Cardiac muscle cell (in vitro differentiated cells and primary cell): Measurements from ENCODE around the gene BAHD1. TPM values are rescaled to one million over a fixed set of nuclear protein-coding genes. Genes with fewer than 3 reads are reported as not detected.

Experiments
- DNase-seq, 2 donors: peaks; one replicate each; pipeline versions ENCODE4 v3.0.0 to v3.0.0-alpha.2; 2010 to 2017; ENCODE audit warnings: low read depth in 1 of 2, low spot score in 1 of 2
- H3K27ac ChIP-seq: fragments of 200-600 bp; sonication (generic); 2 replicates; pipeline ENCODE4 v1.5.1; 2016
- H3K27me3 ChIP-seq: fragments of 200-600 bp; sonication (generic); 2 replicates; pipeline ENCODE4 v1.6.0; 2016; ENCODE audit warnings: control low read depth
- H3K36me3 ChIP-seq: fragments of 200-600 bp; sonication (generic); 2 replicates; pipeline ENCODE4 v1.5.1; 2016; ENCODE audit warnings: control low read depth
- H3K4me1 ChIP-seq: fragments of 200-600 bp; sonication (generic); 2 replicates; pipeline ENCODE4 v1.8.1; 2017; ENCODE audit warnings: low read depth, mild to moderate bottlenecking, mixed run types
- H3K4me3 ChIP-seq: fragments of 200-600 bp; sonication (generic); 2 replicates; pipeline ENCODE4 v1.5.1; 2016; ENCODE audit warnings: mild to moderate bottlenecking
- H3K9me3 ChIP-seq: fragments of 200-600 bp; sonication (generic); 2 replicates; pipeline ENCODE4 v1.5.1; 2017; ENCODE audit warnings: low read depth, mild to moderate bottlenecking, control low read depth
- polyA plus RNA-seq: library from polyadenylated mRNA; unstranded; fragments of >200 nt; fragmentation: Nextera tagmentation; extraction: Ambion mirVana; gene quantifications from 2 replicates; pipeline ENCODE4 v1.2.1, GENCODE V29; 2016
- total RNA-seq: library from RNA; depleted of rRNA; stranded (reverse); fragments of >200 nt; gene quantifications from 2 replicates; pipeline ENCODE4 v1.2.3, GENCODE V29; 2016
- TF ChIP-seq, protein P1 (sequence below): IDR thresholded peaks from 2 replicates; pipeline ENCODE4 v1.5.1; 2012; ENCODE audit warnings: low read depth, mild to moderate bottlenecking, low read length

Gene BAHD1
- total and polyA plus RNA-seq, 2 experiments from 2014 or later: 15.7 to 29.3 TPM

DNA sequence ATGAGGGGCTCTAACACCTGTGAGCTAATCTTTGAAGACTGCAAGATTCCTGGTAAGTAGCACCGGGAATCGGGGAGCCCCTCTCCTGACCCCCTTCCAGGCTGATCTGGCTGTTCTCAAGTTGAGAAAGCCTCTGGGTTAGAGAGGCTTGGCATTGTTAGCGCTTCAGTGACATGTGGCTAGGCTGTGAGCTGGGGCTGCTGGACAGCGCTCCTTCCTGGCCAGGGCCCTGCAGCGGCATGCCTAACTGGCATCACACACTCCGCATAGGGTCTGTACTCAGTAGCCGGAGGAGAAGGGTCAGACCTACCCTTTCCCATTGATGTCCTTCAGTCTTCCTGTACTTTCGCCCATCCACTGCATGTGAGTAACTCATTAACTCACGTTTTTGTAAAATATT lies 27.7 kb upstream of the BAHD1 start:
- DNase-seq: no peak
- peaks cover 11% of the 10 kb centered on the region for H3K4me1 ChIP-seq
- TF ChIP-seq, protein P1, sequence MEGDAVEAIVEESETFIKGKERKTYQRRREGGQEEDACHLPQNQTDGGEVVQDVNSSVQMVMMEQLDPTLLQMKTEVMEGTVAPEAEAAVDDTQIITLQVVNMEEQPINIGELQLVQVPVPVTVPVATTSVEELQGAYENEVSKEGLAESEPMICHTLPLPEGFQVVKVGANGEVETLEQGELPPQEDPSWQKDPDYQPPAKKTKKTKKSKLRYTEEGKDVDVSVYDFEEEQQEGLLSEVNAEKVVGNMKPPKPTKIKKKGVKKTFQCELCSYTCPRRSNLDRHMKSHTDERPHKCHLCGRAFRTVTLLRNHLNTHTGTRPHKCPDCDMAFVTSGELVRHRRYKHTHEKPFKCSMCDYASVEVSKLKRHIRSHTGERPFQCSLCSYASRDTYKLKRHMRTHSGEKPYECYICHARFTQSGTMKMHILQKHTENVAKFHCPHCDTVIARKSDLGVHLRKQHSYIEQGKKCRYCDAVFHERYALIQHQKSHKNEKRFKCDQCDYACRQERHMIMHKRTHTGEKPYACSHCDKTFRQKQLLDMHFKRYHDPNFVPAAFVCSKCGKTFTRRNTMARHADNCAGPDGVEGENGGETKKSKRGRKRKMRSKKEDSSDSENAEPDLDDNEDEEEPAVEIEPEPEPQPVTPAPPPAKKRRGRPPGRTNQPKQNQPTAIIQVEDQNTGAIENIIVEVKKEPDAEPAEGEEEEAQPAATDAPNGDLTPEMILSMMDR: no peak
- no peak overlapping the region for H3K4me3 ChIP-seq
- H3K27me3 ChIP-seq: no peaks in the 10 kb centered on the region
- no peaks in the 10 kb centered on the region for H3K9me3 ChIP-seq
- peaks cover 40% of the 10 kb centered on the region for H3K36me3 ChIP-seq
- no peak overlapping the region for H3K27ac ChIP-seq

DNA sequence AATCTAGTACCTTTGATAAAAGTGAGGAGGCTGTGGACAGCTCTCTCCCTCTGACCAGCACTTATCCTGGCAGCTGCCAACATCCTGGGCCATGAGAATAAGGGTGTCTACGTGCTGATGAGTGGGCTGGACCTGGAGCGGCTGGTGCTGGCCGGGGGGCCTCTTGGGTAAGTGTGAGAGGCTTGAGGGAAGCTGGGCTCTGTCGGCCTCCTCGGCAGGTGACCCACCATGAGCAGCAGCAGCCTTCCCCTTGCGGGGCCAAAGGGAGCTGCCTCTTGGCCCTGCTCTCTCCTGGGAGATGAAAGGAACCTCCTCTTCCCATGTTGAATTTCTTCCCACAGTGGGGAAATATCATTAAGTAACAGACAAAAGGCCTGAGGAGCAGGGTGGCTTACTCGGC lies 25.9 kb upstream of the BAHD1 start:
- peak in 1 of 2 donors; percentile 48 for DNase-seq
- TF ChIP-seq, protein P1: no peak
- Histone ChIP-seq H3K4me1 (peaks cover 11% of the 10 kb centered on the region), H3K9me3 (no peaks in the 10 kb centered on the region), H3K36me3 (peaks cover 47% of the 10 kb centered on the region), H3K27me3 (no peaks in the 10 kb centered on the region), H3K27ac (peak overlapping the region; percentile 3), H3K4me3 (no peak overlapping the region)

DNA sequence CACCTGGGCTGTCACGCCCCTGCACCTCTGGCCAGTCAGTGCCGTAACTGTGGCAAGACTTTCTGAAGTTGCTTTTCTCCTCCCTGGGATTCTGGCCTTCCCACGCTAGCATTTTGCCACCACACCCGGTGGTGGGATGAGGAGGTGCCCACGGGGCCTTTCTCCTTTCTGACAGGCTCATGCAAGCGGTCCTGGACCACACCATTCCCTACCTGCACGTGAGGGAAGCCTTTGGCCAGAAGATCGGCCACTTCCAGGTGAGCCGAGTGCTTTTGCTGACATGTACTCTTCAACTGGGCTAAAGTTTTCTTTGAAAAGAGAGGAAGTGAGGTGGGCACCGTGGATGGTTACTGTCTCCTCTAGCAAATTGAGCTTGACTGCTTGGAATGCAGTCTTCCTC lies 25.5 kb upstream of the BAHD1 start:
- Histone ChIP-seq H3K9me3 (no peaks in the 10 kb centered on the region), H3K27me3 (no peaks in the 10 kb centered on the region), H3K27ac (no peak overlapping the region), H3K36me3 (peaks cover 46% of the 10 kb centered on the region), H3K4me3 (no peak overlapping the region), H3K4me1 (peaks cover 11% of the 10 kb centered on the region)
- TF ChIP-seq, protein P1: no peak
- no peak for DNase-seq

DNA sequence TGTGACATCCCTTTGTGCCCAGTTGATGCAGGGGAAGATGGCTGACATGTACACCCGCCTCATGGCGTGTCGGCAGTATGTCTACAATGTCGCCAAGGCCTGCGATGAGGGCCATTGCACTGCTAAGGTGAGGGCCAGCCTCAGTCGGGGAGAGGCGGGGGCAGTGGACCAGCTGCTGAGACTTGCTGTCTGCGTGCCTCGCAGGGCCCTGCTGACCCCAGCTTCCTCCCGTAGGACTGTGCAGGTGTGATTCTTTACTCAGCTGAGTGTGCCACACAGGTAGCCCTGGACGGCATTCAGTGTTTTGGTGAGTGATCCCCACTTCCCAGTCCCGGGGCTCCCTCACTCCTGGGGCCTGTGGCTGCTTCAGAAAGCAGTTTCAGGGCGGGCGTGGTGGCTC lies 24.7 kb upstream of the BAHD1 start:
- DNase-seq: no peak
- Histone ChIP-seq H3K36me3 (peaks cover 37% of the 10 kb centered on the region), H3K27ac (no peak overlapping the region), H3K4me1 (peaks cover 11% of the 10 kb centered on the region), H3K9me3 (no peaks in the 10 kb centered on the region), H3K27me3 (no peaks in the 10 kb centered on the region), H3K4me3 (no peak overlapping the region)
- TF ChIP-seq, protein P1: no peak

DNA sequence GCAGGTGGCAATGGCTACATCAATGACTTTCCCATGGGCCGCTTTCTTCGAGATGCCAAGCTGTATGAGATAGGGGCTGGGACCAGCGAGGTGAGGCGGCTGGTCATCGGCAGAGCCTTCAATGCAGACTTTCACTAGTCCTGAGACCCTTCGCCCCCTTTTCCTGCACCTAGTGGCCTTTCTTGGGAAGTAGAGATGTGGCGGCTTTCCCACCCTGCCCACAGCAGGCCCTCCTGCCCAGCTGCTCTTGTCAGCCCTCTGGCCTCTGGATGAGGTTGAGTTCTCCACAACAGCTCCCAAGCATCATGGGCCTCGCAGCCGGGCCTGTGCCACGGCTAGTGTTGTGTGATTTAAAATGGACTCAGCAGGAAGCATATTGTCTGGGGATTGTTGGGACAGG lies 22.6 kb upstream of the BAHD1 start:
- TF ChIP-seq, protein P1: no peak
- Histone ChIP-seq H3K27ac (no peak overlapping the region), H3K27me3 (no peaks in the 10 kb centered on the region), H3K4me3 (no peak overlapping the region), H3K9me3 (no peaks in the 10 kb centered on the region), H3K4me1 (peaks cover 16% of the 10 kb centered on the region), H3K36me3 (peaks cover 23% of the 10 kb centered on the region)
- no peak for DNase-seq
